Measurements from ENCODE around the gene WHRN.

Gene WHRN

DNA sequence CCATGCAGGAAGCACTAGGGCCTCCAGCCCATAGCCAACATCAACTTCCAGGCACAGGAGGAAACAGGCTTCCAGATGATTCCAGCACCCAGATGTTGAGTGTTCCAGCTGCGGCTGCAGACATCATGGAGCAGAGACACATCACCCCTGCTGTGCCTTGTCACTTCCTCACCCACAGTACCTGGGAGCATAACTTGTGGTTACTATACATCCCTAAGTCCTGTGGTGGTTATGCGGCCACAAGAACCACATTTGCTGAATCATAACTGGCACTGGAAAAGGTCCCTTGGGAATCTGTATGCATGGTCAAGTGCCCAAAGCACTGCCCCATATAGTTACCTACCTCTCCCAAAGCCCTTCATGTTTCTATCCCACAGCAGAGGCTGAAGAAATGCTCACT, 56.6 kb downstream of the WHRN start:
- ATAC-seq (no peak), DNase-seq (no peak)

DNA sequence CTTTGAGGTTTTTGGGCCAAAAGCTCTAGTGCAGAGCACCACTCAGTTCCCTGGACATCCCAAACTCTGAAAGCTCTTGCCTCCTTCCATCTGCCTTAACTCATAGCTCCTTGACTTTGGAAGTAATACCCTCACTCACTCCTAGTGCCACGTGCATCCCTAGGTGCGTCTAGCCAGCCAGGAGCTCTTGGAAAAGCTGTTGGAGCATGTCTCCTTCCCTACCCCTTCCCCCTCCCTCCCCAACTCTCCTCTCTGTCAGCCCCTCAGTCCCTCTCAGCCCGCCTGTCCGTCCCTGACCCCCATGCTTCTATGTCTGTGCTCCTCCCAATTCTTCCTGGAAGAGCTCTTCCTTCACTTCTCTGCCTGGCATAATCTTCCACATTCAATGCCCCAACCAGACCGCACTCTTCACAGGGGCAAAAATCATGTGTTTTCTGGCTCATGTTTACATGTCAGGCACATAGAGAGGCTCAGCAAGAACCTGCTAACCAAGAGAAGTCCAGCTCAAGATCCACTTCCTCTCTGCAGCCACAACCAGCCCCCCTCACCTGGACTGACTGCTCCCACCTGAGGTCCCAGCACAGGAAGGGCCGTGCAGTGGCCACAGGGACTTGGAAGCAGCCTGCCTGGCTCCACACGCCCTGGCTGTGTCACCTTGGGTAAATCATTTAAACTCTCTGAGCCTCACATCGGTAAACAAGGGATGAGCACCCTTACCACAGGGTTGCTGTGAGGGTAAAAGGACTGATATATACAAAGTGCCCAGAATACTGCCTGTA, 58.4 kb downstream of the WHRN start:
- ATAC-seq (no peak), DNase-seq (no peak)

- DNase-seq (no peak), ATAC-seq (no peak)
Observed at GRCh38 chr9:114446036-114446435, 59.2 kb downstream of the WHRN start.

DNA sequence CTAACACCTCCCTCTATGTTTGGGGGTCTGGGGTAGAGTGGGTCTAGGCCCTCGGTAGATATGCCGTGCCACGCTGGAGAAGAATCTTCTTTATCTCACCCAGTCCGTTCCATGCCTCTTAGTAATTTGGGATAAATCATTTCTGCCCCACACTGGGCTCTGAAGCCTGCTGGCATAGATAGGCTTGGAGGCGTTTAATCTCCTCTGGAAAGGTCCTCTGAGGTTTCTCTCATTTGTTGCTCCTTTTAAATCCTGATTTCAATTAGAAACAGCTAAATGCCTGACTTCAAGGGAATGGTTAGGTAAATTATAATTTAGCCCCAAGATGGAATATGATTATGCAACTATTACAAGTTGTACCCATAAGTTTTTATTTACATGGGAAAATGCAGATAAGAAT, 59.7 kb downstream of the WHRN start:
- no peak for DNase-seq
- ATAC-seq, result no peak

GRCh38 chr9:114442022-114442421, 63.3 kb downstream of the WHRN start:
- ATAC-seq (no peak), DNase-seq (no peak)

DNA sequence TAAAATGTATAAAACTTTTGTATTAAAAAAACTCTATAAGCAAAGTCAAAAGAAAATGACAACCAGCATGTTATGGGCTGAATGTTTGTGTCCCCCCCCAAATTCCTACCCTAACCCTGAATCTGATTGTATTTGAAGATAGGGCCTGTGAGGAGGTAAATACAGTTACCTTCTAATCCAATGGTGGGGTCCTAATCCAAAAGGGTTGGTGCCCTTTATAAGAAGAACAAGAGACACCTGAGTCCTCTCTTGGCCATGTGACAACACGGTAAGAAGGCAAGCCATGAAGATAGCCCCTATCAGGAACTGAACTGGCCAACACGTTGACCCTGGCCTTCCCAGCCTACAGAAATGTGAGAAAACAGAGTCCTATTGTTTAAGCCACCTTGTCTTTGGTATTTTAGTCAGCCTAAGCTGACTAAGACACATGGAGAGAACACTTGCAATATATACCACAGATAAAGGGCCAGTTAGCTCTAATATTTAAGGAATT, 67.8 kb downstream of the WHRN start:
- ATAC-seq, result no peak
- no peak for DNase-seq

- ATAC-seq (no peak), DNase-seq (no peak)
Observed at GRCh38 chr9:114434878-114435311, 70.4 kb downstream of the WHRN start.

DNA sequence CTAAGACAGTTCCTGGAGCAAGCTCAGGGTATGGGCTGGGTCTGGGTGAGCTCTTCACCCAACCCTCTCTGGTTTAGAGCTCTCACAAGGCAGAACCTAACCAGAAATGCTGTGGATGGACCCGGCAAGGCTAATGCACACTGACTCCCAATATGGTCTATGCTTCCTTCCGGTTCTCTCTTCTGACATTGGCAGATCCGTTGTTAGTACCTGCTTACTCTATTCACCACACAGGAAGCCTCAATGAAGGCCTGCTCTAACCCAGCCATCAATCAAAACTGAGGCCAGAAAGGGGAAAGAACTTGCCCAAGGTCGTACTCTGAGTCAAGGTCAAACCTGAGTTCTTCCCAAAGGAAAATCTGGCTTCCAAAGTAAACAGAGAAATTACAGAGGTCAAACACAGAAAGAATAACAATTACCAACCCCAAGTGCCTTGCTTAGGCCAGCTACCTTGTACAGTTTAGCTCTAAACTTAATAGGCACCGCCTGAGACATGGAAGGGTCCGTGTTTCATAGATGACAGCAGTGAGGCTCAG, 71.5 kb downstream of the WHRN start:
- DNase-seq (no peak), ATAC-seq (no peak)

GRCh38 chr9:114433086-114433485, 72.2 kb downstream of the WHRN start:
- ATAC-seq (no peak), DNase-seq (no peak)

- ATAC-seq (peak; percentile 19), DNase-seq (no peak)
Observed at GRCh38 chr9:114432323-114433067, 72.8 kb downstream of the WHRN start.

- no peak for DNase-seq
- no peak for ATAC-seq
Observed at GRCh38 chr9:114431770-114432169, 73.5 kb downstream of the WHRN start.

- ATAC-seq, result no peak
- no peak for DNase-seq
Observed at GRCh38 chr9:114431003-114431402, 74.3 kb downstream of the WHRN start.

GRCh38 chr9:114430457-114430856, 74.8 kb downstream of the WHRN start:
- no peak for DNase-seq
- no peak for ATAC-seq

GRCh38 chr9:114429488-114429887, 75.8 kb downstream of the WHRN start:
- DNase-seq (no peak), ATAC-seq (no peak)

DNA sequence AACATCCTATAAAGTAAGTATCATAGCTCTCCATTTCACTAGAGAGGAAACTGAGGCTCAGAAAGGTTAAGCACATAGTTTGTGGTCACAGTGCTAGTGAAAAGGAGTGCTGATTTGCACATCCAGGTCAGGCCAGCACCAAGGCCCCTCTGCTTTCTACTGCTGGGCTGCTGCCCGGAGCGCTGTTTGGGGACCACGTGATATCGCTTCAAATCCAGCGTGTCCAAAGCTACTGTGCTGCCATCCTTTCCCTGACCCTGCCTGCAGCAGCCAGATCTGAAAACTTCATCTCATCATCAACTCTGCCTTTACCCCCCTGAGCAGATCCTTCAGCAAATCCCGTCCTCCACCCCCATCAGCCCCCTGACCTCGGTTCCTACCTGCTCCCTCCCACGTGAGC, 76.8 kb downstream of the WHRN start:
- no peak for DNase-seq
- ATAC-seq, result no peak

DNA sequence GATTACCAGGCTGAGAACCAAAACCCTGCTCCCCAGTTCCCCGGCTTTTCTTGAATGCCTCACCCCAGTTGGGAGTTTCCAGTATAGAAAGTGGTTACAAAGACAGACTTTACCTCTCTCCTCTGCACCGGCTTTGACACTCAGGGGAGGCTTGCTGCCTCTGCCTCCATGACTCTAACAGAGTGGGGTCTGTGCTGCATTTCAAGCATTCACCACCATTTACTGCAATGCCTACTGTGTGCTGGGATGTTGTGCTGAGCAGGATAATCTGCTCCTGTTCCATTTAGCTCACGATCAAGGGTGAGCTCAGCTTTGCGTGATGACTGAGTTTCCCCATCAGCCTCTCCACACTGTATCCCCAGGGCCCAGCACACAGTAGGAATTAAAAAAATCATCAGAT, 77.6 kb downstream of the WHRN start:
- ATAC-seq, result no peak

DNA sequence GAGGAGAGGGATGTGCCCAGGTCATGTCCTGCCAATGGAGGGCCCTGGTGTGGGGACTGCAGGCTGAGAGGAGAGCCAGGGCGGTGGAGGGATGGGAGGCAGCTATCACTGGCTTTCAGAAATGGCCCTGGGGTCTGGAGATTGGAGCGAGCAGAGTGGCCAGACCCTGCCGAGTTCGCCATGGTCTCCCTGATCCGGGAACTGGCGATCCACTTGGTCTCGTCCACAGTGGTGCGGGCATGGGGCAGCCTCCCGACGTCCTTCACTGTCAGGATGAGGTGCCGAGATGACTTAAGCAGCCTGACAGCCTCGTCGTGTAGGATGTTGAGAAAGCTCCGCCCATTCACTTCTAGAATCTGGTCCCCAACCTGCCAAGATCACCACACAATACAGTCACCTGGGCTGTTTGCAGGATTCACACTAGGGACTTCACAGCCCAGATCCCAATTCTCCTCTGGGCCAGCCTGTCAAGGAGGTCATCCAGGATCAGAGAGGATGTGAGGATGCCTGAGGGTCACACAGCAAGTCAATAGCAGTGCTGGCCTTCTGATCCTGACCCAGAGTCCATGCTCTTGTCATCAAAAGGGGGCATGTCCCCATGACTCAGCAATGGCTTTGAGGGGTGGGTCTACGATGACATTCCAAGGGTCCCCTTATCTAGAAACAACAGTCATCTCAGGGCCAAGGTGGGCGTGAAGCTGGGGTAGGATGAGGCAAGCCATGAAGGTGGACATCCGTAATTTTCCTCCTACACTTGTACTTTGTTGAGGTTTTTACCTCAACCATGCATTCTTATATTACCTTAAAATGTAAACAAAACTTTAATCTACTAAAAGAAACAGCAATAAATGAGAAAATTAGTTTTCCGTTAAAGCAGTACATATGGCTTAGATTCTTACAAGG, 79.0 kb downstream of the WHRN start:
- no peak for ATAC-seq
- DNase-seq, result no peak

More for the DNA sequence above, 77.6 kb downstream of the WHRN start:
- DNase-seq, result no peak

- no peak for ATAC-seq
- DNase-seq, result no peak
Observed at GRCh38 chr9:114425126-114425525, 80.1 kb downstream of the WHRN start.

DNA sequence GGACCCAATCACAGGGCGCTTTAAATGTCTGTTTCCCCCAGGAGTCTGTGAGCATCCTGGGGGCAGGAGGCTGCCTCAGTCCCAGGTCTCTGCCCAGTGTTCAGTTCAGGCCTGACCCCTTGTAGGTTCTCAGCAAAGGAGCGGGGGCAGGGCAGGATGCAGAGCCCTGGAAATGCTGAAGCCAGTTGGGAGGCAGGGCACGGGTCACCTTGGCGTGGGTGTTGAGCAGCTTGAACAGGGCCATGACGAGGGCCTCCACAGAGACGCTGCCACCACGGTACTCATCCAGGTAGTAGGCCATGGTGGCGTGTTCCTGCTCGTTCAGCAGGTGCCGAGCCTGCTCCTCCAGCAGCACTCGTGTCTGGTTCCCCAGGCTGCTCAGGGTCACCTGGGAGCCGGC, 81.1 kb downstream of the WHRN start:
- DNase-seq, result no peak
- no peak for ATAC-seq

DNA sequence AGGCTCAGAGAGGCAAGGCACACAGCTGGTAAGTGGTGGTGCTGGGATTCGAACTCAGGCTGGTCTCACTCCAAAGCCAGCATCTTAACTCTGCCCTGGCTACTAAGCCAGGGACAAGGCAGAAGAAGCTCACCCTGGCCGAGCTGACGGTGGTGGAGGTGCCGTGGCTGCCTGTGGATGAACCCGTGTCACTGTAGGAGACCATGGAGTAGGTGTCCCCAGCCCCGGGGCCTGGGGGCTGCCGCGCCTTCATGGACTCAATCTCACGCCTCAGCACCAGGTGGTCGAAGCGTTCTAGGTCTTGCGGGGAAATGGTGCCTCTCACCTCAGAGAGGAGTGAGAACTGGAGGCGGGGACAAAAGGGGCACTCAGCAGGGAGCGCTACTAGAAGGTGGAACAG, 82.1 kb downstream of the WHRN start:
- DNase-seq, result no peak
- no peak for ATAC-seq

DNA sequence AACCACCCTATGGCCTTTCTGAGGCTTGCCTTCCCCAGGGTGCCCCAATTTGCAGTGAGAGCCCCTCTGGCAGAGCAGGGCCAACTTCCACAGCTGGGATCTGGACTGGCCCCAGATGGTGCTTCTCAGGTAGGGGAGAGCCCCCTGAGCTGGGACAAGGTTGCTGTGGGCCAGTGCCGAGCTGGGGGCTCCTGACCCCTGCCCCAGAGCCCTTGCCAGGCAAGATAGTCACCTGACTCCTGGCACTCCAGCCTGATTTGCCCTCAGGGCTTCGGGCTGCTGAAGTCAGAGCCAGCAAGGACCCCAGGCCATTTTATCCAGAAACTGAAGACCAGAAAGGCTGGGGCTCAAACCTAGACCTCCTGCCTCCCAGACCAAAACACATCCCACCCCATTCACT, 84.1 kb downstream of the WHRN start:
- no peak for DNase-seq

DNA sequence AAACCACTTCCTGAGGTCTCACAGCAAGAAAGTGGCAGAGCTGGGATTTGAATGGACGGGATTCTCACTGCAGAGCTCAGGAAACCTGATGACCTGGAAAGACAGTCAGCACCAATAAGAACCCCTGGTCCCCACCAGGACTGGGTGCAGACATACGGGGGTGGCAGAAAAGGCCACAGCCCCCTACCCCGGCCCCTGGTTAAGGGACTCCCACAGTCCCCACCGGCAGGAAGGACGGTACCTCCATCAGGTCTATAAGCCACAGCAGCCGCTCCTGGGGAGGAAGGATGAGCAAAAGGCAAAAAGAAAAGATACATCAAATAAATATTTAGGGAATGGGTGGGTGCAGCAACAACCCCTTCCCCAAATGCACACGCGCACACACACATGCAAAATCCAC, 85.5 kb downstream of the WHRN start:
- no peak for ATAC-seq
- DNase-seq, result no peak

More for the DNA sequence above, 84.1 kb downstream of the WHRN start:
- ATAC-seq, result no peak
